Calu3 (cell line): Measurements from ENCODE around the gene OAS2. TPM values are rescaled to one million over a fixed set of nuclear protein-coding genes. Genes with fewer than 3 reads are reported as not detected.

Experiments used
- BruUV-seq: library from RNA; stranded (reverse); fragments of 400-500 nt; replicated peaks from 2 replicates; lab custom pipeline; 2021; lab: Mats Ljungman, UMichigan
- CTCF ChIA-PET: fragments of 300-600 bp; sonication (Branson Sonifier 250); formaldehyde crosslinking; loops from one replicate; lab custom pipeline; 2022; ENCODE audit warnings: antibody characterized with exemption; lab: Charles Lee
- DNase-seq: peaks from one replicate; pipeline ENCODE4 v3.0.0; 2022
- H3K27ac Mint-ChIP-seq: one replicate; pipeline ENCODE4 v1.8.0; 2022; ENCODE audit warnings: mixed read lengths; ENCODE audit not compliant: unreplicated experiment
- H3K27me3 Mint-ChIP-seq: one replicate; pipeline ENCODE4 v1.8.0; 2022; ENCODE audit warnings: mixed read lengths; ENCODE audit not compliant: unreplicated experiment
- H3K36me3 Mint-ChIP-seq: one replicate; pipeline ENCODE4 v1.8.0; 2022; ENCODE audit warnings: mild to moderate bottlenecking, moderate library complexity, mixed read lengths; ENCODE audit not compliant: insufficient read depth, unreplicated experiment
- H3K4me1 Mint-ChIP-seq: one replicate; pipeline ENCODE4 v1.8.0; 2022; ENCODE audit warnings: mild to moderate bottlenecking, low read depth, mixed read lengths; ENCODE audit not compliant: unreplicated experiment
- H3K4me3 Mint-ChIP-seq: one replicate; pipeline ENCODE4 v1.8.0; 2022; ENCODE audit warnings: mild to moderate bottlenecking, low read depth, moderate library complexity, mixed read lengths; ENCODE audit not compliant: unreplicated experiment
- H3K9me3 Mint-ChIP-seq: one replicate; pipeline ENCODE4 v1.8.0; 2022; ENCODE audit warnings: low read depth, mixed read lengths; ENCODE audit not compliant: unreplicated experiment
- CTCF ChIP-seq: fragments of 200-600 bp; IDR thresholded peaks from one replicate; pipeline ENCODE4 v1.8.0; 2022; ENCODE audit warnings: antibody characterized with exemption; ENCODE audit not compliant: unreplicated experiment
- intact Hi-C: fragments of 100-400 bp; cut with micrococcal nuclease; formaldehyde crosslinking; loops from one replicate; pipeline ENCODE4 v1.10.0; 2022; ENCODE audit not compliant: unreplicated experiment
- total RNA-seq: library from RNA; stranded (reverse); gene quantifications from 2 replicates; pipeline ENCODE4 v1.2.3, GENCODE V29; 2022

The OAS2 gene
- total RNA-seq, 1 experiment from 2014 or later = 58.1 TPM

GRCh38 chr12:112997506-112997905 is 19.2 kb downstream of the OAS2 start:
- H3K9me3 Mint-ChIP-seq = peaks cover 3% of the 10 kb centered on the region
- no peaks in the 10 kb centered on the region for H3K4me1 Mint-ChIP-seq
- no peak for TF ChIP-seq CTCF
- no TSS peak for BruUV-seq
- peaks cover 5% of the 10 kb centered on the region for H3K36me3 Mint-ChIP-seq
- no peak for DNase-seq
- H3K27ac Mint-ChIP-seq = no peak overlapping the region
- intact Hi-C loops = no loop called here
- CTCF ChIA-PET = no interaction called here
- H3K27me3 Mint-ChIP-seq = peaks cover 35% of the 10 kb centered on the region
- H3K4me3 Mint-ChIP-seq = no peak overlapping the region

GRCh38 chr12:112998987-112999767 is 20.9 kb downstream of the OAS2 start:
- Mint-ChIP-seq H3K4me3 (no peak overlapping the region), H3K36me3 (peaks cover 5% of the 10 kb centered on the region), H3K27ac (no peak overlapping the region), H3K27me3 (peaks cover 51% of the 10 kb centered on the region), H3K9me3 (peaks cover 3% of the 10 kb centered on the region), H3K4me1 (no peaks in the 10 kb centered on the region)
- intact Hi-C loops = no loop called here
- TF ChIP-seq CTCF = no peak
- DNase-seq = no peak
- BruUV-seq = no TSS peak
- CTCF ChIA-PET = no interaction called here

GRCh38 chr12:113000433-113000832 is 22.1 kb downstream of the OAS2 start:
- CTCF ChIA-PET = no interaction called here
- Mint-ChIP-seq H3K36me3 (peaks cover 5% of the 10 kb centered on the region), H3K27ac (no peak overlapping the region), H3K9me3 (peaks cover 3% of the 10 kb centered on the region), H3K4me1 (no peaks in the 10 kb centered on the region), H3K4me3 (no peak overlapping the region), H3K27me3 (peaks cover 51% of the 10 kb centered on the region)
- TF ChIP-seq CTCF = no peak
- no peak for DNase-seq
- BruUV-seq = no TSS peak
- intact Hi-C loops = no loop called here

- TF ChIP-seq CTCF = no peak
- Mint-ChIP-seq H3K27ac (no peak overlapping the region), H3K4me1 (peaks cover 6% of the 10 kb centered on the region), H3K9me3 (peaks cover 3% of the 10 kb centered on the region), H3K4me3 (no peak overlapping the region), H3K36me3 (peaks cover 5% of the 10 kb centered on the region), H3K27me3 (peaks cover 46% of the 10 kb centered on the region)
- no peak for DNase-seq
- intact Hi-C loops = no loop called here
- CTCF ChIA-PET = interaction anchor here (0.6 to 0.7 kb wide), 2 partner anchors 582 to 834 kb away, joined by 3 to 4 read pairs; no protein-coding TSS in a partner anchor
- no TSS peak for BruUV-seq
Observed at GRCh38 chr12:113002155-113002554, 23.8 kb downstream of the OAS2 start.
